ENCODE measurements around the gene GNAI2.
"Not testable (repeated sequence)": the region's sequence is repeated elsewhere in the genome, so short reads cannot be mapped to it uniquely, and the experiment has no call there.

GNAI2 gene

GRCh38 chr3:50242381-50242770 lies 6.4 kb downstream of the GNAI2 start:
- TF ChIP-seq CTCF (IDR thresholded peaks at IDR 0.05; ENCODE audit: unreplicated experiment in 3 of 3): no peak
- Mint-ChIP-seq H3K36me3 (ENCODE audit: low read depth) (peaks cover 3% of the 10 kb centered on the region), H3K27me3 (ENCODE audit: low read depth) (no peaks in the 10 kb centered on the region), H3K4me3 (peak overlapping the region in 1 of 3 experiments; percentile 30), H3K4me1 (peaks cover 60% of the 10 kb centered on the region), H3K9me3 (no peaks in the 10 kb centered on the region), H3K27ac (peak overlapping the region; percentile 88 to 95 (median 91))

- Mint-ChIP-seq H3K4me1 (peaks cover 56% of the 10 kb centered on the region), H3K4me3 (peak overlapping the region in 1 of 3 experiments; percentile 30), H3K9me3 (no peaks in the 10 kb centered on the region), H3K36me3 (ENCODE audit: low read depth) (peaks cover 3% of the 10 kb centered on the region), H3K27ac (peak overlapping the region; percentile 88 to 95 (median 91)), H3K27me3 (ENCODE audit: low read depth) (no peaks in the 10 kb centered on the region)
- TF ChIP-seq CTCF (IDR thresholded peaks at IDR 0.05; ENCODE audit: unreplicated experiment in 3 of 3): no peak
These were observed 7.0 kb downstream of the GNAI2 start for GRCh38 chr3:50242851-50243542.

GRCh38 chr3:50243543-50243895 lies 7.5 kb downstream of the GNAI2 start:
- peaks cover 54% of the 10 kb centered on the region for H3K4me1 Mint-ChIP-seq
- no peaks in the 10 kb centered on the region for H3K27me3 Mint-ChIP-seq (ENCODE audit: low read depth)
- peak overlapping the region; percentile 42 to 69 (median 66) for H3K27ac Mint-ChIP-seq
- H3K36me3 Mint-ChIP-seq (ENCODE audit: low read depth): peaks cover 3% of the 10 kb centered on the region
- H3K4me3 Mint-ChIP-seq: no peak overlapping the region
- no peak for TF ChIP-seq CTCF (IDR thresholded peaks at IDR 0.05; ENCODE audit: unreplicated experiment in 3 of 3)
- no peaks in the 10 kb centered on the region for H3K9me3 Mint-ChIP-seq

- Mint-ChIP-seq H3K4me1 (peaks cover 46% of the 10 kb centered on the region), H3K27ac (peak overlapping the region; percentile 96 to 98 (median 96)), H3K4me3 (peak overlapping the region in 2 of 3 experiments; percentile 32 to 69)
- not testable (repeated sequence) for H3K36me3 Mint-ChIP-seq (ENCODE audit: low read depth); H3K9me3 Mint-ChIP-seq; H3K27me3 Mint-ChIP-seq (ENCODE audit: low read depth)
These were observed 8.8 kb downstream of the GNAI2 start for GRCh38 chr3:50244813-50245212.

- Mint-ChIP-seq H3K9me3 (no peaks in the 10 kb centered on the region), H3K36me3 (ENCODE audit: low read depth) (peaks cover 3% of the 10 kb centered on the region), H3K4me3 (peak overlapping the region; percentile 69 to 75 (median 75)), H3K27ac (peak overlapping the region; percentile 96 to 98 (median 96)), H3K4me1 (peaks cover 47% of the 10 kb centered on the region), H3K27me3 (ENCODE audit: low read depth) (no peaks in the 10 kb centered on the region)
- no peak for TF ChIP-seq CTCF (IDR thresholded peaks at IDR 0.05; ENCODE audit: unreplicated experiment in 3 of 3)
These were observed 9.3 kb downstream of the GNAI2 start for GRCh38 chr3:50245251-50245745.

GRCh38 chr3:50245831-50246516 lies 10.0 kb downstream of the GNAI2 start:
- Mint-ChIP-seq H3K4me3 (peak overlapping the region; percentile 69 to 75 (median 75)), H3K9me3 (no peaks in the 10 kb centered on the region), H3K27ac (peak overlapping the region; percentile 96 to 98 (median 96)), H3K36me3 (ENCODE audit: low read depth) (peaks cover 4% of the 10 kb centered on the region), H3K27me3 (ENCODE audit: low read depth) (no peaks in the 10 kb centered on the region), H3K4me1 (peaks cover 48% of the 10 kb centered on the region)
- peak; percentile 95 to 99 (median 98) for TF ChIP-seq CTCF (IDR thresholded peaks at IDR 0.05; ENCODE audit: unreplicated experiment in 3 of 3)

Data from nephron (organoid).